ENCODE measurements around the gene MYO10. TPM values are rescaled to one million over a fixed set of nuclear protein-coding genes. Genes with fewer than 3 reads are reported as not detected.

Gene MYO10
- total RNA-seq, 4 donors from 2014 or later: 5.6 to 11.0 (median 6.4) TPM

DNA sequence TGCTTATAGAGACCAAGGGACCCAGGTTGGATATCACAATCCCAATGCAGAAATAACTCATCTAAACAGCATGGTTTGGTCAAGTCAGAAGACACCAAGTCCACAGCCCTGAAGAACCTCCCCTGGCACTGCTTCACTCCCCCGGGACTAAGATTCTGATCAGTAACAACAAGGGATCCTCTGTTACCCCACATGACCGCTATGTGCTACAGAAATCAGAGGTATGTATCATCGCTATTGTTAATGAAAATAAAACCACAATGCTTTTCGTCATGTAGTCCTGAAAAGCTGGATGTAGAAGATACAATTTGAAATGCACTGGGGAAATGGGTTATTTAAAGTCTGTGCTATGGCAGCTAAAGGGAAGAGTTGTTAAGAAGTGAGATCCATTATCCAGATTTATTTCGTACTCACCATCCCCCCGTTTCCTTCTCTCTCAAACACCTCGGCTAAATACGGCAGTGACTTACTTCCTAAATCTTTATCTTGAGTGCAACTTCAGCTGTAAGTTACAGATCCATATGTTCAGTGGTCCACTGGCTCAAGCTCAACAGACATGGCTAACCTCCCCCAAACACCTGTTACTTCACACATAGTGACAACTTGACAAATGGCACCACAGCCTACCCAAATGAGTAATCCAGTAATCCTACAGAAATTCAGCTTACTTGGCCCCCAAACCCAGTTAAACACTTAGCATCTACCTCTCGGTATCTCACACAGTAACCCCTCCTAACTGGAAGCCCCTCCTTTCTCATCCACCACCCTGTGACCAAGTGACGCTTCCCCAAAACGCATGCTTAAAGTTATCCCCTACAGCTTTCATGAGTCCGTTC lies 129.2 kb downstream of the MYO10 start:
- no peaks in the 10 kb centered on the region for H3K36me3 ChIP-seq
- H3K27me3 ChIP-seq: no peaks in the 10 kb centered on the region
- 58 to 63% methylated on average over 12 of the region's 12 CpGs for WGBS, 2 donors (ENCODE audit: low coverage in 1 of 2)
- no peak for ATAC-seq
- no peaks in the 10 kb centered on the region for H3K9me3 ChIP-seq
- H3K4me3 ChIP-seq: no peak overlapping the region
- no peaks in the 10 kb centered on the region for H3K4me1 ChIP-seq
- TF ChIP-seq POLR2AphosphoS5 (IDR thresholded peaks at IDR 0.05): no peak
- no peak for TF ChIP-seq CTCF (IDR thresholded peaks at IDR 0.05)
- no peak for TF ChIP-seq POLR2A (IDR thresholded peaks at IDR 0.05)
- TF ChIP-seq EP300 (IDR thresholded peaks at IDR 0.05): no peak
- no peak overlapping the region for H3K27ac ChIP-seq

DNA sequence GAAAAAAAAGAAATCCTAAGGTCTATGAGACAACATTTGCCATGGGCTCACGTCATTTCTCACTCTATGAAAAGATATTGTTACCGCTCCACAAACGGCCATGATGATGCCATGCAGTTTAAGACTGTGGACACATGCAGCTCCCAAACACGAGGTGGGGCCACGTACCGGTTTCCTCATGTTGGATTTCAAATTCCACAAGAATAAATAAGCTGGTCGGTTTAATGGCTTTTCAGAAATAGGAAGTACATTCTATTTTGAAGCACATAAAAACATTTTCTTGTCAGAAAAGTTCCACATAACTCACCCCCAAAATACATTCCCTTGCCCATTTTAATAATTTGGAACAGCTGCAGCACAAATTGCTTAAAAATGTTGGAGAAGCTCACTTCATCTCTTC lies 130.6 kb downstream of the MYO10 start:
- WGBS, 2 donors (ENCODE audit: low coverage in 1 of 2): 91 to 92% methylated on average over 7 of the region's 7 CpGs
- no peaks in the 10 kb centered on the region for H3K36me3 ChIP-seq
- no peaks in the 10 kb centered on the region for H3K4me1 ChIP-seq
- H3K27me3 ChIP-seq: no peaks in the 10 kb centered on the region
- no peak for TF ChIP-seq POLR2A (IDR thresholded peaks at IDR 0.05)
- no peak overlapping the region for H3K4me3 ChIP-seq
- H3K27ac ChIP-seq: no peak overlapping the region
- ATAC-seq: no peak
- H3K9me3 ChIP-seq: no peaks in the 10 kb centered on the region

DNA sequence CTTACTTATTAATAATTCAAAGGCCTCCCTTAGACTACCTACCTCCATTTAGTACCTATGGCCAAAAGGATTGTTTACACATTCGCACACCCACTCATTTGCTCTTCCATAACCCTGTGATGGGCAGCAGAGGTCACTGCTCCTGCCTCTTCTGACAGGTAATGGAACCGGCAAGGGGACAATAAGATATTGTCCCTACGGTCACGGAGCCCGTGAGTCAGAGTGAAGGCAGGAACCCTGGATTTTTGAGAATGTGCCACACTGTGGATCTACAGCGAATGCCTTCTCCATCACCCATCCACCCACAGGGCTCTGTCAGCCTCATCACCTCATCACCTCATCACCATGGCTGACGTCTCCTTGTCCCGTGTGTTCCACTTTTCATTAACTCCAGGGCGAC lies 132.3 kb downstream of the MYO10 start:
- no peak for ATAC-seq

GRCh38 chr5:16800477-16800876 lies 135.6 kb downstream of the MYO10 start:
- H3K27me3 ChIP-seq: no peaks in the 10 kb centered on the region
- ATAC-seq: no peak
- H3K27ac ChIP-seq: no peak overlapping the region
- H3K36me3 ChIP-seq: no peaks in the 10 kb centered on the region
- no peak for TF ChIP-seq EP300 (IDR thresholded peaks at IDR 0.05)
- TF ChIP-seq POLR2A (IDR thresholded peaks at IDR 0.05): no peak
- no peak for TF ChIP-seq CTCF (IDR thresholded peaks at IDR 0.05)
- no peak for TF ChIP-seq POLR2AphosphoS5 (IDR thresholded peaks at IDR 0.05)
- no peaks in the 10 kb centered on the region for H3K4me1 ChIP-seq
- 77 to 92% methylated on average over 4 to 10 of the region's 10 CpGs for WGBS, 2 donors (ENCODE audit: low coverage in 1 of 2)
- H3K4me3 ChIP-seq: no peak overlapping the region
- no peaks in the 10 kb centered on the region for H3K9me3 ChIP-seq

More for the DNA sequence above, 132.3 kb downstream of the MYO10 start:
- no peak overlapping the region for H3K27ac ChIP-seq
- no peak for TF ChIP-seq EP300 (IDR thresholded peaks at IDR 0.05)
- TF ChIP-seq POLR2AphosphoS5 (IDR thresholded peaks at IDR 0.05): no peak
- no peak for TF ChIP-seq CTCF (IDR thresholded peaks at IDR 0.05)
- no peak for TF ChIP-seq POLR2A (IDR thresholded peaks at IDR 0.05)
- 90 to 98% methylated on average over 5 to 9 of the region's 9 CpGs for WGBS, 2 donors (ENCODE audit: low coverage in 1 of 2)
- no peaks in the 10 kb centered on the region for H3K36me3 ChIP-seq
- no peaks in the 10 kb centered on the region for H3K9me3 ChIP-seq
- no peaks in the 10 kb centered on the region for H3K4me1 ChIP-seq
- no peak overlapping the region for H3K4me3 ChIP-seq
- no peaks in the 10 kb centered on the region for H3K27me3 ChIP-seq

DNA sequence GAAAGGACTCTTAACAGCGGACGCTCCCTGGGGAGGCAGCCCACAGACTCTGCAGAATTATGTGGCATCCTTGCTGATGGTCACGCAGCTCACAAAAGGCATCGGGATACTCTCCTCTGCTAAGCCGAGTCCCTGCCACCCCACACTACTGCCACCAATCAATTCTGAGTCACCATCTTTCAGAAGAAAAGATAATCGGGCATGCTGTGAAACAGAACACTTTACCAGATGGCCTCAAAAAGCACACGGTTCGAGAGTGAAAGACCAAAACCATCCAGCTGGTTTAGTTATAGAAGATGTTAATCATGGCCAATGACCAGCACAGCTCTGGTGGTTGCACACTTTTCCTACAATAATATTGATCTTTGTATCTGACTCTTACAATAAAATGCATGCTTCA lies 136.3 kb downstream of the MYO10 start:
- H3K27ac ChIP-seq: no peak overlapping the region
- H3K36me3 ChIP-seq: no peaks in the 10 kb centered on the region
- no peak overlapping the region for H3K4me3 ChIP-seq
- H3K9me3 ChIP-seq: no peaks in the 10 kb centered on the region
- ATAC-seq: no peak
- WGBS, 2 donors (ENCODE audit: low coverage in 1 of 2): 69% methylated on average over 5 of the region's 8 CpGs; no CpG with 5 or more reads in 1 of the 2 donors
- no peaks in the 10 kb centered on the region for H3K4me1 ChIP-seq
- no peaks in the 10 kb centered on the region for H3K27me3 ChIP-seq
- no peak for TF ChIP-seq CTCF (IDR thresholded peaks at IDR 0.05)
- no peak for TF ChIP-seq EP300 (IDR thresholded peaks at IDR 0.05)
